HCT116 (cell line): Measurements from ENCODE around the gene SORCS2. TPM values are rescaled to one million over a fixed set of nuclear protein-coding genes. Genes with fewer than 3 reads are reported as not detected.

Experiments
- ATAC-seq: fragments of 200-7000 bp; cut with Tn5 transposase; 2 replicates; pipeline ENCODE4 v1.9.1; 2020; ENCODE audit warnings: mild to moderate bottlenecking, moderate library complexity
- BruUV-seq: library from RNA; stranded (reverse); fragments of 400-500 nt; replicated peaks from 2 replicates; lab custom pipeline; 2021; lab: Mats Ljungman, UMichigan
- CTCF ChIA-PET: fragments of 300-600 bp; sonication (Branson Sonifier 250); formaldehyde crosslinking; loops from one replicate; lab custom pipeline; 2021; ENCODE audit warnings: antibody characterized with exemption; lab: Charles Lee
- POLR2A ChIA-PET: fragments of 300-600, 350-600 bp; sonication (Branson Sonifier 250); formaldehyde crosslinking; loops from one replicate; lab custom pipeline; 2021; ENCODE audit warnings: antibody characterized with exemption; lab: Charles Lee
- RAD21 ChIA-PET, 2 experiments: fragments of 300-600 bp; sonication (Branson Sonifier 250); formaldehyde crosslinking; loops; one replicate each; lab custom pipeline; 2023; ENCODE audit warnings: low total read pairs in 2 of 2; ENCODE audit not compliant: uncharacterized antibody in 2 of 2, unreplicated experiment in 2 of 2, low non-redundant PET in 1 of 2; lab: Charles Lee
- DNase-seq: peaks from one replicate; pipeline ENCODE4 v3.0.0-alpha.2; 2010; ENCODE audit warnings: low read depth, low spot score
- H2AFZ ChIP-seq: fragments of 200-600 bp; shearing (Covaris generic), sonication (generic); 2 replicates; pipeline ENCODE4 v1.6.1; 2017; ENCODE audit warnings: low read depth, mixed run types, mixed read lengths, antibody characterized with exemption, low read length; ENCODE audit not compliant: poor library complexity, severe bottlenecking
- H3K27ac ChIP-seq: 2 replicates; pipeline ENCODE4 v1.5.1; 2012; ENCODE audit warnings: low read depth, low read length
- H3K27me3 ChIP-seq: fragments of 200-600 bp; sonication (generic); 2 replicates; pipeline ENCODE4 v1.6.1; 2016; ENCODE audit warnings: mixed run types, low read length, mixed read lengths; ENCODE audit not compliant: insufficient read depth
- H3K36me3 ChIP-seq, 2 experiments: fragments of 200-500 bp in 1 of 2; fragments of 200-600 bp in 1 of 2; sonication (Bioruptor generic) in 1 of 2; sonication (generic) in 1 of 2; 2 replicates each; pipeline versions ENCODE4 v1.5.1 to v1.6.1; 2014 to 2016; ENCODE audit warnings: low read length in 2 of 2, inconsistent platforms in 1 of 2, mixed read lengths in 1 of 2, mixed run types in 1 of 2; ENCODE audit not compliant: insufficient read depth in 2 of 2, control insufficient read depth in 1 of 2
- H3K4me1 ChIP-seq, 2 experiments: fragments of 200-600 bp in 1 of 2; sonication (generic) in 1 of 2; 2 replicates each; pipeline versions ENCODE4 v1.5.1 to v1.6.1; 2012 to 2017; ENCODE audit warnings: low read length in 2 of 2, inconsistent platforms in 1 of 2, mild to moderate bottlenecking in 1 of 2, mixed read lengths in 1 of 2, mixed run types in 1 of 2, moderate library complexity in 1 of 2; ENCODE audit not compliant: insufficient read depth in 2 of 2, control insufficient read depth in 1 of 2
- H3K4me2 ChIP-seq: fragments of 200-600 bp; sonication (generic); 2 replicates; pipeline ENCODE4 v1.6.1; 2017; ENCODE audit warnings: mixed run types, low read length, mixed read lengths
- H3K4me3 ChIP-seq, 2 experiments: fragments of 200-600 bp in 1 of 2; sonication (generic) in 1 of 2; replicated peaks in 1 of 2; 2 replicates each; pipeline ENCODE4 v1.5.1; 2011 to 2016; ENCODE audit warnings: low read length in 2 of 2, control low read depth in 1 of 2, low read depth in 1 of 2, mild to moderate bottlenecking in 1 of 2, mixed read lengths in 1 of 2, mixed run types in 1 of 2
- H3K79me2 ChIP-seq: fragments of 200-600 bp; sonication (generic); 2 replicates; pipeline ENCODE4 v1.6.1; 2017; ENCODE audit warnings: mild to moderate bottlenecking, mixed run types, low read length, moderate library complexity, mixed read lengths; ENCODE audit not compliant: insufficient read depth
- H3K9ac ChIP-seq: fragments of 200-600 bp; sonication (generic); 2 replicates; pipeline ENCODE4 v1.6.1; 2016; ENCODE audit warnings: low read length, mixed read lengths
- H3K9me2 ChIP-seq: fragments of 200-600 bp; sonication (generic), shearing (Covaris generic); 2 replicates; pipeline ENCODE4 v1.6.1; 2017; ENCODE audit warnings: mixed run types, mild to moderate bottlenecking, moderate library complexity; ENCODE audit not compliant: insufficient read depth
- H3K9me3 ChIP-seq, 2 experiments: fragments of 200-500 bp in 1 of 2; fragments of 200-600 bp in 1 of 2; sonication (Bioruptor generic) in 1 of 2; sonication (generic) in 1 of 2; 2 replicates each; pipeline ENCODE4 v1.6.1; 2014 to 2017; ENCODE audit warnings: low read length in 2 of 2, mixed read lengths in 2 of 2, inconsistent platforms in 1 of 2, low read depth in 1 of 2, mild to moderate bottlenecking in 1 of 2, mixed run types in 1 of 2, moderate library complexity in 1 of 2; ENCODE audit not compliant: control insufficient read depth in 1 of 2, insufficient read depth in 1 of 2
- H4K20me1 ChIP-seq: fragments of 200-600 bp; sonication (generic), shearing (Covaris generic); 2 replicates; pipeline ENCODE4 v1.6.1; 2017; ENCODE audit warnings: mixed run types, mild to moderate bottlenecking, moderate library complexity; ENCODE audit not compliant: insufficient read depth
- ATF3 ChIP-seq: IDR thresholded peaks from 2 replicates; pipeline ENCODE4 v1.6.1; 2012
- CBX3 ChIP-seq: IDR thresholded peaks from 2 replicates; pipeline ENCODE4 v1.6.1; 2012; ENCODE audit warnings: low read depth
- CEBPB ChIP-seq: IDR thresholded peaks from 2 replicates; pipeline ENCODE4 v1.6.1; 2012; ENCODE audit warnings: low read depth
- CTCF ChIP-seq, 3 experiments: fragments of 200-600 bp in 1 of 3; sonication (generic) in 1 of 3; IDR thresholded peaks in 2 of 3; conservative IDR thresholded peaks in 1 of 3; 2 replicates each; pipeline ENCODE4 v1.5.1; 2012 to 2017; ENCODE audit warnings: low read depth in 2 of 3, low read length in 2 of 3, antibody characterized with exemption in 1 of 3, borderline replicate concordance in 1 of 3, control low read depth in 1 of 3, mild to moderate bottlenecking in 1 of 3, mixed read lengths in 1 of 3, mixed run types in 1 of 3, moderate library complexity in 1 of 3; ENCODE audit not compliant: insufficient read depth in 1 of 3
- EGR1 ChIP-seq: IDR thresholded peaks from 2 replicates; pipeline ENCODE4 v1.6.1; 2012; ENCODE audit warnings: low read depth
- JUND ChIP-seq: IDR thresholded peaks from 2 replicates; pipeline ENCODE4 v1.6.1; 2012
- MAX ChIP-seq: IDR thresholded peaks from 2 replicates; pipeline ENCODE4 v1.6.1; 2012
- RAD21 ChIP-seq: IDR thresholded peaks from 2 replicates; pipeline ENCODE4 v1.6.1; 2012; ENCODE audit warnings: low read depth, mild to moderate bottlenecking
- SIN3A ChIP-seq: IDR thresholded peaks from 2 replicates; pipeline ENCODE4 v1.6.1; 2012; ENCODE audit warnings: low read depth
- SP1 ChIP-seq: IDR thresholded peaks from 2 replicates; pipeline ENCODE4 v1.6.1; 2012; ENCODE audit warnings: low read depth
- SRF ChIP-seq: IDR thresholded peaks from 2 replicates; pipeline ENCODE4 v1.6.1; 2012; ENCODE audit warnings: low read depth
- YY1 ChIP-seq: IDR thresholded peaks from 2 replicates; pipeline ENCODE4 v1.6.1; 2011; ENCODE audit warnings: low read length, low read depth, moderate library complexity, mild to moderate bottlenecking; ENCODE audit not compliant: insufficient replicate concordance; ENCODE audit errors: extremely low read depth
- ZBTB33 ChIP-seq: IDR thresholded peaks from 2 replicates; pipeline ENCODE4 v1.6.1; 2011; ENCODE audit warnings: mild to moderate bottlenecking, low read length, moderate library complexity; ENCODE audit not compliant: insufficient replicate concordance; ENCODE audit errors: extremely low read depth
- ZFX ChIP-seq: fragments of 450-650 bp; IDR thresholded peaks from 2 replicates; pipeline ENCODE4 v1.6.1; 2017
- ZNF274 ChIP-seq: fragments of 200-500 bp; sonication (Bioruptor generic); IDR thresholded peaks from 2 replicates; pipeline ENCODE4 v1.6.1; 2014; ENCODE audit warnings: mild to moderate bottlenecking, low read depth, low read length, inconsistent platforms
- intact Hi-C: fragments of 100-400 bp; cut with micrococcal nuclease; formaldehyde crosslinking; loops from 2 replicates; pipeline ENCODE4 v1.10.0; 2022
- total RNA-seq: library from RNA; stranded (reverse); gene quantifications from one replicate; pipeline ENCODE4 v1.2.1, GENCODE V29; 2021; ENCODE audit not compliant: unreplicated experiment

The SORCS2 gene
- total RNA-seq, 1 experiment from 2014 or later = 0.37 TPM

GRCh38 chr4:7209699-7210098, 17.4 kb downstream of the SORCS2 start:
- Histone ChIP-seq H4K20me1 (no peaks in the 10 kb centered on the region), H3K4me2 (no peak overlapping the region), H3K36me3 (no peaks in the 10 kb centered on the region), H3K9ac (no peak overlapping the region), H3K9me2 (no peaks in the 10 kb centered on the region), H3K27ac (no peak overlapping the region), H3K4me3 (no peak overlapping the region), H3K4me1 (peaks cover 23 to 37% of the 10 kb centered on the region in 2 experiments), H2AFZ (no peak overlapping the region), H3K9me3 (no peaks in the 10 kb centered on the region), H3K79me2 (no peaks in the 10 kb centered on the region), H3K27me3 (no peaks in the 10 kb centered on the region)
- no TSS peak for BruUV-seq
- no peak for ATAC-seq
- POLR2A ChIA-PET = no interaction called here
- intact Hi-C loops = no loop called here
- RAD21 ChIA-PET = no interaction called here
- CTCF ChIA-PET = no interaction called here
- no peak for DNase-seq
- TF ChIP-seq YY1 (no peak), MAX (no peak), ZNF274 (no peak), CBX3 (no peak), EGR1 (no peak), SRF (no peak), JUND (no peak), ZBTB33 (no peak), ATF3 (no peak), RAD21 (no peak), CTCF (IDR thresholded peaks at IDR 0.05 in 2 of 3, conservative IDR thresholded peaks at IDR 0.05 in 1 of 3; ENCODE audit: borderline replicate concordance in 1 of 3, insufficient read depth in 1 of 3, low read depth in 2 of 3, low read length in 2 of 3) (no peak), CEBPB (no peak), SIN3A (no peak), ZFX (no peak), SP1 (no peak)
